ENCODE data around the gene MMP19.

GRCh38 chr12:55847033-55847432 is 4.3 kb upstream of the MMP19 start:
- TF ChIP-seq CTCF (IDR thresholded peaks at IDR 0.05) (no peak), POLR2A (IDR thresholded peaks at IDR 0.05) (no peak)

Measured in gastroesophageal sphincter (tissue), 3 donors.